ENCODE results near the gene TXNDC2.
A peak's percentile ranks its signal among the peaks of the same experiment; 100 is the strongest.

The TXNDC2 gene

GRCh38 chr18:9860682-9861081 lies 25.1 kb upstream of the TXNDC2 start:
- DNase-seq (ENCODE audit: low spot score): no peak

GRCh38 chr18:9861157-9861556 lies 24.6 kb upstream of the TXNDC2 start:
- no peak for DNase-seq (ENCODE audit: low spot score)

GRCh38 chr18:9861933-9862332 lies 23.8 kb upstream of the TXNDC2 start:
- DNase-seq (ENCODE audit: low spot score): no peak

DNA sequence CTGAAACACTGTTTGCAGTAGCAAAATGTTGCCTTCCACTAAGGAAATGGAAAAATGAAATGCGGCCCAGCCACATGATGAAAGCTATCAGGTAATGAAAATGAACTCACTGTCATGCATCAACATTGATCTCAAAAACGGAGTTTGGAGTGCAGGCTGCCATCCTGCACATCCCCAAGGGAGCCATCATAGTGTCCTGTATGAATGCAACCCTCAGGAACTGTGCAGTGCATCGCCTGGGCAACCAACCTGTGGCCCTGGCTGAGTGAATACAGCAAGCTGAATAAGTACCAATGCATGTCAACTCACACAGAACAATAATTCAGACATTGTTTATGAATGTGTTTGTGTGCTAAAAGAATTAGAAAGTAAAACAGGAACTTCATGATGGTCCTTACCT lies 23.1 kb upstream of the TXNDC2 start:
- DNase-seq (ENCODE audit: low spot score): no peak

DNA sequence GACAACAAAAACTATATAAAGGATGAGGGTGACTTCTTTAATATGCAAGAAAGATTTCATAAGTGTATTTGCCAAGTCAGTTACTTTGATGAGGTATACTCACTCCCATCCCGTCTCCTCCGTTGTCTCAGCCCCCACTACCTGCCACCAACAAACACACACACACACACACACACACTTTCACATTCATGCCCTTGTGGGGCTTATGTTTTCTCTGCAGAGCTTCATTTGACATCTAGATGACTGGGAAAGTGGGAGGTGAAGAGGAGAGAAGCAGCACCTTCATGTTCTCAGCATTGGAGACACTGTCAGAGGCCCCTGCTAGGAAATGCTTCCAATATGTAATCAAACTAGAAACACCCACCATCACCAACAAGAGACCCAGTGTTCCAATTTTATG lies 22.5 kb upstream of the TXNDC2 start:
- DNase-seq (ENCODE audit: low spot score): no peak

- no peak for DNase-seq (ENCODE audit: low spot score)
These were observed 19.8 kb upstream of the TXNDC2 start for GRCh38 chr18:9865764-9866490.

DNA sequence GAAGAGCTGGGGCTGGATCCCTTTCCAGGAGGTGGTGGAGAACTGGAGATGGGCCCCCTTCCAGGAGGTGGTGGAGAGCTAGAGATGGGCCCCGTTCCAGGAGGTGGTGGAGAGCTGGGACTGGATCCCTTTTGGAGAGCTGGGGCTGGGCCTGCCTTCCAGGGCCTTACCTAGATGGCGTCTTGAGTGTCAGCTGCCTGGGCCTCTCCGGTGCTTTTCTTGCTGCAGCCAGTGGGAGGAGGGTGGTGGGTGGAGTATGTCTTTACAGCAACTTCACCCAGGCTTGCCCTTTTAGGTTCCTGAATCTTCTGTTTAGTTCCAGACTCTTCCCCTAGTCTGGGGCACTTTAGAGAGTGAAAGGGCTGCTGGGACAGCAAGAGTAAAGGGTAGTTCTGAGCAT lies 19.1 kb upstream of the TXNDC2 start:
- no peak for DNase-seq (ENCODE audit: low spot score)

- no peak for DNase-seq (ENCODE audit: low spot score)
These were observed 18.6 kb upstream of the TXNDC2 start for GRCh38 chr18:9867071-9867594.

DNA sequence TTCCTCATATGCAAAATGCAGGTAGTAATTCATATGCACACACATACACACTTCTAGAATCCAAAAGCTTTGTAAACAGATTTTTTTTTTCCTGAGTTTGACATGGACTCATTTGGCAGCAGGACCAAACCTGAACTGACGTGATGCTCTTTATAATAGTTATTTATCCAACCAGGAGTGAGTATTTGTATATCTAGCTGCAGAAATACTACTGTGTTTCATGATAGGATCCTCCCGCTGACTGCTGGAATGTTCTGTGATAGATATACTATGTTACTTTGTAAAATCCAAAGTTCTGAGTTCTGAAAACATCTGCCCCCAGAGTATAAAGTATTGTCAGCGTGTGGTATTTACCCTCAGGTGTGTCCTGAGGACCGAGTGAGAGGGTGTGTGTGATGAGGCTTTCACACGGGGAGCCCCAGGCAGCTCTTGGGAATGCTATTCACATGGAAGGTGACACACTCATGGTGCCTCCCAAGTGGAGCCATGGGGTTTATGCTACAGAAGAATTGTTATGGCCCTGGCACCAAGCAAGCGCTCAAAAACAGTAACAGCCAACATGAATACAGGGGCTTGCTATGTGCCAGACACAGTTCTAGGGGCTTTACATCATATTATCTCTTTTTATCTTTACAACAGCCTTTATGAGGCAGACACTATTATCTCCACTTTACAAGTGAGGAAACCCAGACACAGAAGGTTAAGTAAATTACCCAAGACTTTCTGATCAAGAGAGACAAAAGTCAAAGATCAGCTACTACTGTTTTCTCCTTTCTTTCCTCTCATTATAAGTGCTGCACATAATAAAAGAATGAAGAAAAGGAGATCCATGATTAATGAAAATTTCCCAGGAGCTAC lies 16.7 kb upstream of the TXNDC2 start:
- no peak for DNase-seq (ENCODE audit: low spot score)

GRCh38 chr18:9869715-9870430 lies 15.9 kb upstream of the TXNDC2 start:
- DNase-seq (ENCODE audit: low spot score): peak; percentile 64

- no peak for DNase-seq (ENCODE audit: low spot score)
These were observed 15.3 kb upstream of the TXNDC2 start for GRCh38 chr18:9870431-9871008.

GRCh38 chr18:9871244-9871746 lies 14.5 kb upstream of the TXNDC2 start:
- no peak for DNase-seq (ENCODE audit: low spot score)

GRCh38 chr18:9872823-9873222 lies 12.9 kb upstream of the TXNDC2 start:
- no peak for DNase-seq (ENCODE audit: low spot score)

DNA sequence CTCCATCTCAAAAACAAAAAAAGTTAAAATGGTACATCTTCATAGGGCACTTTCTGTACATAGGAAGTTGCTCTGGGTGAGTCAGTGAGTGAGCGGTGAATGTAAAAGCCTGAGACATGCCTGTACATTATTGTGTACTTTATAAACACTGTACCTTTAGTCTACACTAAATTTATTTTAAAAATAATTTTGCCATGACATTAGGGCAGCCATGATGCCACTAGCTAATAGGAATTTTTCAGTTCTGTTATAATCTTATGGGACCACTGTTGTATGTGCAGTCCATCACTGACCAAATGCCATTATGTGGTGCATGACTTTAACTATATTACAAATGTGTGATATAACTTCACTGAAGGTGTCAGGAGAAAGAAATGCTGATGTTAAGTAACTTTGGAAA lies 11.0 kb upstream of the TXNDC2 start:
- no peak for DNase-seq (ENCODE audit: low spot score)

GRCh38 chr18:9876212-9876866 lies 9.4 kb upstream of the TXNDC2 start:
- DNase-seq (ENCODE audit: low spot score): no peak

DNA sequence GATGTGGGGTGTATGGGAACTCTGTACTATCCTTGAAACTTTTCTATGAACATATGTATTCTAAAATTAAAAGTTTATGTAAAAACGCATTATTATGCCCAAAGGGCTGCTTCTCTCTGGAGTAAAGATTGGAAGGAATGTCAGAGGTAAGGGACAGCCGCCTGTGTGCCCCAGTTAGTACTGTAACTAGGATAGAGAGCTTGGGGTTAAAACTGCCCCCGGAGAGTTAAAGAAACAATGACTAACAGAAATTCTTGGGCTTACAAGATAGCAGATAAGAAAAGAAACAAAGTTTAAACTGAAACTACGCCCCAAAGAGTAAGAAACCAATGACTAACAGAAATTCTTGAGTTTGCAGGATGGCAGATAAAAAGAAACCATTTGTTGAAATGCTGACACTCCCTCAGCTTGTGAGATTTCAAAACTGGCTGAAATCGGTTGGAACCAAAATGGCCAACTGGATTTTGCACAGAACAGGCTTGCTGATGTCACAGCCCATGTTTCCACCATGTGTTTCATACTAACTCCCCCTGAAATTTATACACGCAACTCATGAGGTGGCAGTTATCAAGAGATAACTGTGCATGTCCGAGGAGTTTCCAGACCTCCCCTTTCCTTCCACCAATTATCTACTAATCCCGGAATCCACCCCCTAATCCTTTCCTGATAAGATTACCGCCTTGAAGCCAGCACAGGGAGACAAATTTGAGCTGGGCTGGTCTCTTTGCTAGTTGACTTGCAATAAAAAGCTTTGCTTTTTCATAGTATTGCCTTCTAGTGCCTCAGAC lies 8.7 kb upstream of the TXNDC2 start:
- peak; percentile 4 for DNase-seq (ENCODE audit: low spot score)

DNA sequence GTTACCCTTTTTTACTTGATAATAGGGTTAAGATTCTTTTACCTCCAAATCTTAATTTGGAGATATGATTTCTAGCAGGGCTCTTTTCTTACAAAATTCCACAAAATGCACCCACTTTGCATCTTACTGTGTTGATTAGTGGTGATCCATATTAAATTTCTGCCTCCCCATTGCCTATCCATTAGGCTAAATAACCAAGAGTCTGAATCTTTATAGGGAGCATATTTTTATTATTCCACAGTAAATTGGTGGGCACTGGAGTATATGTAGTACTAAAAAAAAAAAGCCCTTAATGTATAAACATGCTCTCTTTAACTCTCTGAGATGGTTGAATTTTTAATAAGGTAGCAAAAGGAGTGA lies 8.1 kb upstream of the TXNDC2 start:
- no peak for DNase-seq (ENCODE audit: low spot score)

GRCh38 chr18:9878095-9878494 lies 7.7 kb upstream of the TXNDC2 start:
- no peak for DNase-seq (ENCODE audit: low spot score)

- DNase-seq (ENCODE audit: low spot score): no peak
These were observed 7.0 kb upstream of the TXNDC2 start for GRCh38 chr18:9878783-9879242.

- no peak for DNase-seq (ENCODE audit: low spot score)
These were observed 1.7 kb upstream of the TXNDC2 start for GRCh38 chr18:9884090-9884489.
